Astrocyte of the cerebellum (primary cell): ENCODE results near the gene GRAMD1B.

Experiments used
- DNase-seq: peaks from one replicate; pipeline ENCODE4 v3.0.0-alpha.2; 2011; ENCODE audit warnings: low read depth
- H3K4me3 ChIP-seq: 2 replicates; pipeline ENCODE4 v1.5.1; 2011; ENCODE audit warnings: mild to moderate bottlenecking, low read depth, low read length, moderate library complexity
- in situ Hi-C: cut with HindIII; loops from 2 replicates; pipeline ENCODE4 v1.10.0; 2017; ENCODE audit warnings: low sequenced_read_pairs
- TF ChIP-seq, protein P1 (sequence below): IDR thresholded peaks from 2 replicates; pipeline ENCODE4 v1.5.1; 2012; ENCODE audit warnings: low read length, low read depth, moderate library complexity, mild to moderate bottlenecking; ENCODE audit errors: missing control alignments

The GRAMD1B gene

DNA sequence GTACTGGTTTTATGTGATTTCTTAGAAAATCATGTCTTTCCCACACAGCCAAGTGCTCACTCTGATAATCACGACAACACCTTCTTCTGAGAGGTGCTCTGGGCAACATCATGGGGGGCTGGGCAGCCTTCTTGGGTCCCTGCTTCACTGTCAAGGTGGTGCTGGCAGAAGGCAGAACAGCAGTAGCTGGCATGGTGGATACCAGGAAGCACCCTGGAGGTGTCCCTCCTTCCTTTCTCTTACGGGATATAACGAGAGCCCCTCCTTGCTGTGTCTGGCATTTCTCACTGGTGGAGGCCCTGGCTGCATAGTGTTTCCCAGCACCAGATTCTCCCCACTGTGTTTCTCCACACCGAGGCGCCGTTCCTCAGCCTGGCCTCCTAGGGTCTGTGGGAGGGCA, 163.5 kb downstream of the GRAMD1B start:
- in situ Hi-C loops, result no loop called here

DNA sequence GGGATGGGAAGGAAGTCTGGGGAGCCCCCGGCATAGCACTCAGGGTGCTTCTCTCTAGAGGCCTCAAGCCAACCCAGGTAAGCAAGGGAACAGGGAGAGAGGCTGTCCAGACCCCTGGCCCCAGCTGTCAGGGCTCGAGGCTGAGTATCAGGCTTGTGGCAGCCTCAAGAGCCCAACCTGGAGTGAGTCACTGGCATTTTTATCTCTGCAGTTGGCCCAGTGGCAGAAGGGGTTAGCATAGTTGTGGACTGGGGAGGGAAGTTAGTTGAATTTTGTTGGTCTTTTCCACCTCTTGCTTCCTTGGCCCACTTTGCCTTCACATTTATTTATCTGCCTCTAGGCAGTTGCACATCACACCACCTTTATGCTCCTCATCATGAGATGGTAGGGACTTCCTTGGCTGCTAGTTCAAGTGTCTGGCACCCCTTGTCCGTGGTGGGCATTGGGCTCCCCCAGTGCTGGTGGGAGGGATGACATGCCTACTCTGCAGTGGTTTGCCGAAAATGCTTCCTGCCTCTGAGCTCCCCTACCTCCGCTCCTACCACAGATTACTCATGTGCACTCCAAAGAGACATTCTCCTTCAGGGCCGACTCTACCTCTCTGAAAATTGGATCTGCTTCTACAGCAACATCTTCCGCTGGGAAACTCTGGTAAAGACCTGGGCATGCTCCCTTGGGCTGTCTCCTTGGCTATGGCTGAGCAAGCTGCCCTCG, 164.3 kb downstream of the GRAMD1B start:
- DNase-seq, result no peak
- in situ Hi-C loops, result no loop called here
- TF ChIP-seq, protein P1, sequence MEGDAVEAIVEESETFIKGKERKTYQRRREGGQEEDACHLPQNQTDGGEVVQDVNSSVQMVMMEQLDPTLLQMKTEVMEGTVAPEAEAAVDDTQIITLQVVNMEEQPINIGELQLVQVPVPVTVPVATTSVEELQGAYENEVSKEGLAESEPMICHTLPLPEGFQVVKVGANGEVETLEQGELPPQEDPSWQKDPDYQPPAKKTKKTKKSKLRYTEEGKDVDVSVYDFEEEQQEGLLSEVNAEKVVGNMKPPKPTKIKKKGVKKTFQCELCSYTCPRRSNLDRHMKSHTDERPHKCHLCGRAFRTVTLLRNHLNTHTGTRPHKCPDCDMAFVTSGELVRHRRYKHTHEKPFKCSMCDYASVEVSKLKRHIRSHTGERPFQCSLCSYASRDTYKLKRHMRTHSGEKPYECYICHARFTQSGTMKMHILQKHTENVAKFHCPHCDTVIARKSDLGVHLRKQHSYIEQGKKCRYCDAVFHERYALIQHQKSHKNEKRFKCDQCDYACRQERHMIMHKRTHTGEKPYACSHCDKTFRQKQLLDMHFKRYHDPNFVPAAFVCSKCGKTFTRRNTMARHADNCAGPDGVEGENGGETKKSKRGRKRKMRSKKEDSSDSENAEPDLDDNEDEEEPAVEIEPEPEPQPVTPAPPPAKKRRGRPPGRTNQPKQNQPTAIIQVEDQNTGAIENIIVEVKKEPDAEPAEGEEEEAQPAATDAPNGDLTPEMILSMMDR, result no peak
- H3K4me3 ChIP-seq, result no peak overlapping the region

More for the DNA sequence above, 163.5 kb downstream of the GRAMD1B start:
- TF ChIP-seq, protein P1, result no peak
- no peak for DNase-seq
- no peak overlapping the region for H3K4me3 ChIP-seq

DNA sequence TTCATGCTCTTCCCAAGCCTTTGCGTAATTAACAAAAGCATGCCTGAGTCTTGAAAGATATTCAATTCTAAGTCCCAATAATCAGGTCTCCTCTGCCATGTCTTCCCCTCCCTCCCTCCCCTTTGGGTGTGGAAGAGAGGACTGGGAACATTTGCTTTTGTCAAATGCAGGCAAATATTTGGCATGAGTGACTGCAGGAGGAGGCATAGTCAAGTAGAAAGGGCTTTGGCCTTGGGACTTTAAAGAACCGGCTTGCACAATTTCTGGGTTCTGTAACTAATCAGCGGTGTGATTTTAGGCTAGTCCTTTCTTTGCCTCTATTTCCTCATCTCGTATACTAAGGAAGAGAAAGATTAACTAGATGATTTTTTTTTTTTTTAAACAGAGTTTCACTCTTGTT, 164.9 kb downstream of the GRAMD1B start:
- in situ Hi-C loops, result no loop called here
- no peak for DNase-seq
- TF ChIP-seq, protein P1, result no peak

DNA sequence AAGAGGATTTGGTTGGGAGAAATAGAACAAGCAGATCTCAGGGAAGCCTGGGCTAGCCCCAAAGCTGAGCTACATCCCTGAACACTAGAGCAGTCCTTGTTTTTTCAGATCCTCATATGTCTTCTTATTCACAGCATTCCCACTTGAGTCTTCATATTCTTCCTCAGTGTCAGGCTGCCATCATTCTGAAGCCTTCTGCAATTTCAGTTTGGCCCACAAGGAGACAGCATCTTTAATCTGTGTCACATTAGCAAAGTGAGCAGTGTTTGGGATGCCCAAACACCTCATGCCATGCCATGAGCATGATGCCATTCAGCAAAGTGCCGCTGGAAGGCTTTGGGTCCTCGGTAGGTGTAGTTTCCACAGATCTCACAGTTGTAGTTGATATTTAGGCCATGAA, 167.8 kb downstream of the GRAMD1B start:
- no peak overlapping the region for H3K4me3 ChIP-seq
- DNase-seq, result no peak
- TF ChIP-seq, protein P1, result no peak
- in situ Hi-C loops, result no loop called here

More for the DNA sequence above, 164.9 kb downstream of the GRAMD1B start:
- no peak overlapping the region for H3K4me3 ChIP-seq

DNA sequence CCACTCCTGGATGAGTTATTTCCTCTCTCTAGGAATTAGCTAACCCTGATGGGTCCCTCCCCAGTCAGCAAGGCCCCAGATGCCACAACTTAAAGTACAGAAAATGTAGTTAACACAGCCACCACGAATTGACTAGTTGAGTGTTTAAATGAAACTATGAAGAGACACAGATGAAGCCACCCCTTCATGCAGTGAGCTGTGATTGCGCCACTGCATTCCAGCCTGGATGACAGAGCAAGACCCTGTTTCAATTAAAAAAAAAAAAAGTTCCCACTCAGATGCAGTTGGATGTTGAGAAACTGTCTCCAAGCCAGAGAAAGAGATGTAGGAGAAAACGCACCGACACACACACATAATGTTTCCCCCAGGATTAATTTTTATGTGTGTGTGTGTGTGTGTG, 171.1 kb downstream of the GRAMD1B start:
- DNase-seq, result no peak
- TF ChIP-seq, protein P1, result no peak
- no peak overlapping the region for H3K4me3 ChIP-seq
- in situ Hi-C loops, result no loop called here

DNA sequence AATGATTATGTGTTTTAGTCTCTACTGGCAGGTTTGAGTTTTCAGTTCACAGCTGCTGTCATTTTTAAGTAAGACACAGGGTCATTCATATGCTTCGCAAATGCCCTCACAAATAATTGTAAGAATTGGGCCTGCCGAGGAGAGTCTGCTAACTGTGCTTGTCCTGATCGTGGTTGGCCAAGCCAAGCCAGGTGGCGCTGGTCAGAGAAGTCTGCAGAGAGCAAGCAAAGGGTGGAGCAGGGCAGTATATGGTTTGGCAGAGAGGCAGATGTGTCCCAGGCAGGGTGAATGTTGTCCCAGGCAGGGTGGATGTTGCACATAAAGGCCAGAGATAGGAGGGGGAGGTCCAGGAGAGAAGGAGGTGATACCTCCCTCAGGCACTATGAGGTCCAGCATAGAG, 171.7 kb downstream of the GRAMD1B start:
- TF ChIP-seq, protein P1, result no peak
- no peak overlapping the region for H3K4me3 ChIP-seq
- no peak for DNase-seq
- in situ Hi-C loops, result no loop called here

DNA sequence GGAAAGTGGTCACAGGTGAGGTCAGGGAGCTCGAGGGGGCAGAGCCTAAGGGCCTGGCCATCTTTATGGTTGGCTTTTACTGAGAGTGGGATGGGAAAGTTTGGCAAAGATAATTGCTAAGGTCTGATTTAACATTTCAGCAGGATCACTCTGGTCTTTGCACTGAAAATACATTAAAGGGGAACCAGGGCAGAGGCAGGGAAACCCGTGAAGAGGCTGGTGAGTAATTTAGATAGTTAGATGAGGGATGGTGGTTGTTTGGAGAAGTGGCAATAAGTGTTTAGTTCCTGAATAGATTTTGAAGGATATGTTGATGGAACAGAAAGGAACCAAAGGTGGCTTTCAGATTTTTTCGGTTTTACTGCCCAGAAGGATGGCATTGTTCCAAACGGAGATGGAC, 173.6 kb downstream of the GRAMD1B start:
- in situ Hi-C loops, result no loop called here
- TF ChIP-seq, protein P1, result no peak
- no peak for DNase-seq
- H3K4me3 ChIP-seq, result no peak overlapping the region
